ENCODE results near the gene AARS2.
"Not testable (repeated sequence)": the region's sequence is repeated elsewhere in the genome, so short reads cannot be mapped to it uniquely, and the experiment has no call there.

AARS2 gene

GRCh38 chr6:44312901-44313788 lies at the start of gene AARS2:
Gene AARS2, minus strand, starts transcription at chr6:44313347. Its CDS starts 24 bp downstream, at chr6:44313323.
- peak; percentile 49 for DNase-seq

GRCh38 chr6:44361947-44362346 lies 48.8 kb upstream of the AARS2 start:
- DNase-seq, result no peak

- no peak for DNase-seq
Observed at GRCh38 chr6:44359973-44360372, 46.8 kb upstream of the AARS2 start.

GRCh38 chr6:44356487-44356886 lies 43.3 kb upstream of the AARS2 start:
- no peak for DNase-seq

- DNase-seq, result no peak
Observed at GRCh38 chr6:44355640-44356039, 42.5 kb upstream of the AARS2 start.

- no peak for DNase-seq
Observed at GRCh38 chr6:44353336-44353735, 40.2 kb upstream of the AARS2 start.

GRCh38 chr6:44352259-44352658 lies 39.1 kb upstream of the AARS2 start:
- DNase-seq, result no peak

GRCh38 chr6:44350650-44350994 lies 37.5 kb upstream of the AARS2 start:
- DNase-seq, result not testable (repeated sequence)

- DNase-seq, result no peak
Observed at GRCh38 chr6:44349904-44350649, 36.9 kb upstream of the AARS2 start.

- not testable (repeated sequence) for DNase-seq
Observed at GRCh38 chr6:44346818-44347217, 33.7 kb upstream of the AARS2 start.

- no peak for DNase-seq
Observed at GRCh38 chr6:44342489-44342888, 29.3 kb upstream of the AARS2 start, which contains the start of gene SPATS1. Gene SPATS1, plus strand, starts transcription at chr6:44342650. Its CDS starts 446 bp downstream, at chr6:44343096.

GRCh38 chr6:44342052-44342451 lies 28.9 kb upstream of the AARS2 start:
- peak; percentile 25 for DNase-seq

GRCh38 chr6:44341095-44341890 lies 28.1 kb upstream of the AARS2 start:
- no peak for DNase-seq

GRCh38 chr6:44339763-44340625 lies 26.8 kb upstream of the AARS2 start:
- DNase-seq, result no peak

GRCh38 chr6:44339301-44339700 lies 26.2 kb upstream of the AARS2 start:
- no peak for DNase-seq

- no peak for DNase-seq
Observed at GRCh38 chr6:44338228-44339122, 25.3 kb upstream of the AARS2 start.

GRCh38 chr6:44335631-44336030 lies 22.5 kb upstream of the AARS2 start:
- DNase-seq, result no peak

- no peak for DNase-seq
Observed at GRCh38 chr6:44333942-44334341, 20.8 kb upstream of the AARS2 start.

GRCh38 chr6:44333273-44333919 lies 20.2 kb upstream of the AARS2 start:
- DNase-seq, result no peak

GRCh38 chr6:44332585-44332984 lies 19.4 kb upstream of the AARS2 start:
- DNase-seq, result no peak

- no peak for DNase-seq
Observed at GRCh38 chr6:44329858-44330257, 16.7 kb upstream of the AARS2 start.

Measured in GF-D8 (cell line).